GM18519 (cell line): ENCODE results near the gene FRMD4B.

Experiments used
- ATAC-seq: cut with Tn5 transposase; IDR thresholded peaks from one replicate; pipeline ENCODE4 v1.9.1; 2021; ENCODE audit warnings: mild to moderate bottlenecking, moderate library complexity; ENCODE audit not compliant: unreplicated experiment, low FRiP score

The FRMD4B gene

DNA sequence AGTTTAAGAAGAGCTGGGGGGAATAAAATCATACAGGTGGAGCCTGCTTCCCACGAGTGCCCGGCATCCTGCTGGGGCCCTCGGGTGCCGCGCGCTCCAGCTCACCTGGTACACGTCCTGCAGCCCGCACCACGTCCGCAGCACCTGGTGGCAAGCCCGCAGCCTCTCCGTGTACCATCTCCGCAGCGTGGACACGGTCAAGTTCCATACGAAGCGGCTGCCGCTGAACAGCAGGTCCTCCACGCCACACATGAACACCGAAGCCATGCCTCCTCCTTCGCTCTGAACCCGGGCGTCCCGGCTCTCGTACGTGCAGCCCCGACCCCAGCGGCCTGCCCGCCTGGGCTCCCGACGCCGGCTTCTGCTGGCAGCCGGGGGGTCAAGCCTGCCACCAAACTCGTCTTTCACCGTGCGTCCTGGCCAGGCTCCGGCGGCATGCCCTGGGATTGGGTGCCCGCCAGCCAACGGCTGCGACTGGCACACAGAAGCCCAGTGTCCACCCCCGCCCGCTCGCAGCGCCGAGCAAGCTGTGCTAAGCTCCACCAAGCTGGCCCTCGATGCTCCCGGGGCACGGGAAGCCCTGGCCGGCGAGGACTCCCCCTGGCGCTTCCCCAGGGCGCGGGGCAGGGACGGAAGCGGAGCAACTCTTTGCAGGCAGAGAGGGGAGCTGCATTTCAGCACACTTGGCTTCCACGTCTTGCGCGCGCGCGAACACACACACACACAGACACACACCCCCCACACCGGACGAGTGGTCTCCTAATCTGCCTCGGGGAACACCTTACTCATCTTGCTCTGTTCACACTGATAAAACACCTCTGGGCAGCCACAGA is at the start of gene FRMD4B:
FRMD4B (minus strand) TSS at position 366 of the 833 bp plus-strand sequence; CDS start at position 267, 99 bp downstream.
- peak; percentile 49 for ATAC-seq

DNA sequence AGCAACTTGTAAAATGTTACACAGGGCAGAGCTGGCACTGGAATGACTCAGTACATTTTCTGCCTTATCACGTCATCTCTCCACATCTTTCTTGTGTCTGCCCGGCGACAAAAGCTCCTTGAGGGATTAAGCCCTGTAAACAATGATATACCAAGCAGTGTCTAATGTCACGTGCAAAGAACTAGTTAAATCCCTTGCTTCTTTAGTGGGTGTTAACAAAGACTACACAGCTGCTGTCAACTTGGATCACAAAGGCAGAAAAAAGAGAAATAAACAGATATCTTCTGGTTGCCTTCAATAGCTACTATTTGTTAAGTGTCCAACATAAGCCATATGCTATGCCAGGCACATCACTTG is 48.1 kb upstream of the FRMD4B start:
- no peak for ATAC-seq

GRCh38 chr3:69433121-69433968 is 47.5 kb upstream of the FRMD4B start:
- no peak for ATAC-seq

DNA sequence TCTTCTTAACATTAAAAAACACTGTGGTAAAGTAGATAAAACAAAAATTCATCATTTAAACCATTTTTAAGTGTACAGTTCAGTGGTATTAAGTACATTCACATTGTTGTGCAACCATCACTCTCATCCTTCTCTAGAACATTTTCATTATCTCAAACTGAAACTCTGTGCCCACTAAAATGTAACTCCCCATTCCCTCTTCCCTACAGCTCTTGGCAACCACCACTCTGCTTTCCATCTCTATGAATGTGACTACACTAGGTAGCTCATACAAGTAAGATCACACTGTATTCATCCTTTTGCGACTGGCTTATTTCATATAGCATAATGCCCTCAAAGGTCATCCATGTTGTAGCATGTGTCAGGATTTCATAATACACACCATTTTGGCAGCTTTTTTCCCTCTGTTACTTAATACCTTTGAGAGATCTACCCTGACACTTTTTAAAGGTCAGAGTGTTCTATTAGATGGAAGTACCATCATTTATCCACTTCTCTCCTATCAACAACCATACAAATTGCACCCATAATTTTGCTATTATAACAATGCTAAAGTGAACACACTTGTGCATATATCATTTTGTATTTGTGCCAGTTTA is 42.9 kb upstream of the FRMD4B start:
- no peak for ATAC-seq

DNA sequence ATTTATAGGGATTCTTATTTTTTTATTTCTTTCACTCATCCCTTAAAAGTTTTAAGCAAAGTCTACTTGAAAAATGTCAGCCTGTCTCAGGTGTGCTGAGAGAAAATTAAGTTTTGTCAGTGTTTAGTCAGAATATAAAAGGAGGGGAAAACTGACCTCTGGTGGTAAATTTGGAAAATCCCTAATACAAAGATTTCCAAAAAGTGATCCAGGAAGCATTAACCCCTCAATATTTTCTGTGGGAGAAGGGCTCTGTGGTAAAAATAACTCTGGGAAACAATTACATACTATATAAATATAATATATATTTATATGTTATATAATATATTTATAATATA is 41.0 kb upstream of the FRMD4B start:
- ATAC-seq: no peak

- ATAC-seq: no peak
These were observed 40.5 kb upstream of the FRMD4B start for GRCh38 chr3:69426291-69426966.

- ATAC-seq: peak; percentile 77
These were observed 39.4 kb upstream of the FRMD4B start for GRCh38 chr3:69425249-69425648.

- no peak for ATAC-seq
These were observed 37.7 kb upstream of the FRMD4B start for GRCh38 chr3:69423463-69424155.

GRCh38 chr3:69422751-69423150 is 36.9 kb upstream of the FRMD4B start:
- ATAC-seq: no peak

- ATAC-seq: no peak
These were observed 35.1 kb upstream of the FRMD4B start for GRCh38 chr3:69420781-69421520.

DNA sequence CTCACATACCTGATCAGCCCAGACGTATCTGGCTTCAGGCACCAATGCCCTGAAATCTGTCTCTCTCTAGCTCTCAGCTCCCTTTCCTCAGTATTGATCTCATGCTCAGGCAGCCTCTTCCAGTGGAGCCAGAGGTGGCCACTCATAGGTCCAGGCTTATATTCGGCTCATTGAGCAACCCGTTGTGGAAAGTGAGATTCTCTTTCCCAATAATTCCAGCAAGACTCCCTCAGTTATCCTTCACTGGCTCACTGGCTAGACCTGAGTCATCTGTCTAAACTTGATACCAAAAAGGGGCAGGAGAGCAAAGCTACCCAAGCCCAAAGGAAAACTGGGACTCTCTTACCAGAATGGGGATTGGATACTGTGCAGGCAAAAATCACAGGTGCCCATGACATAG is 33.4 kb upstream of the FRMD4B start:
- ATAC-seq: no peak

GRCh38 chr3:69417541-69418078 is 31.7 kb upstream of the FRMD4B start:
- ATAC-seq: no peak

GRCh38 chr3:69413551-69414207 is 27.8 kb upstream of the FRMD4B start:
- ATAC-seq: no peak

DNA sequence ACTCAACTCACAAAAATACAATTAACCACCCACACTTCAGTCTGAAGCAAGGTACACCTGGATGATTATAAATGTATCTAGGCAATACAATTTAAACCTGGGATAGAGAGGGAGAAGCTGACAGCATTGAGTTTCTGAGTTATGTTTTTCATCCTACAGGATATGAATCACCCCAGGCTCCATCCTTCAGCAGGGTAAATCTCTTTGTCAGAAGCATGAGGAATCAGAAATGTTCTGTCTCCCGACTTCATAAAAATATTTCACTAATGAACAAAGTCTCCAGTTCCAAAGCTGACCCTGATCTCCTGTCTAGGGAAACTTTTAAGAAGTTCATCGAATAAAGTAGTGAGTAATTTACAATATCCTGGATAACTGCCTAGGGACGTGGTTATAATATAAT is 25.5 kb upstream of the FRMD4B start:
- no peak for ATAC-seq

GRCh38 chr3:69410301-69410700 is 24.4 kb upstream of the FRMD4B start:
- peak; percentile 99 for ATAC-seq

- no peak for ATAC-seq
These were observed 23.9 kb upstream of the FRMD4B start for GRCh38 chr3:69409831-69410230.

DNA sequence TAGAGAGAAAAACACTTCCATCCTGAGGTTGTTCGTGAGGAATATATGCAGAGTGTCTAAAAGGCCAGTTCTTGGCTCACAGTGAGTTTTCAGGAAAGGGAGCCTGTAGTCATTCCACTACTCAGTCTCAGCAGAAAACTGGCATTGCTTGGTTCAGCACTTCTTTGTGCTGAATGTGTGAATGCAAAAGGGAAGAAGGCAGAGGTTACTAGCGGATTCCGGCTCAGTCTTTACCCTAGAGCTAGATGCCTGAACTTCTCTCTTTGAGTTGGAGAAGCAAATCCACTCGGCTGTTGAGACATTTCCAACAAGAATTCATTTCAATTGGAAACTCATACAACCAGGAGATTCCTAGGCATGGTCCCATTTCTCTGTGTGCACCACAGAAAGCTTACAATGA is 23.1 kb upstream of the FRMD4B start:
- ATAC-seq: no peak

- no peak for ATAC-seq
These were observed 22.7 kb upstream of the FRMD4B start for GRCh38 chr3:69408542-69408941.

GRCh38 chr3:69407908-69408307 is 22.0 kb upstream of the FRMD4B start:
- no peak for ATAC-seq
